SH-SY5Y (cell line): ENCODE data around the gene SAP30BP.

ENCODE experiments used
- GATA2 ChIP-seq: IDR thresholded peaks from 2 replicates; pipeline ENCODE4 v1.6.1; 2011; ENCODE audit warnings: mild to moderate bottlenecking, low read depth, low read length
- GATA3 ChIP-seq: IDR thresholded peaks from 2 replicates; pipeline ENCODE4 v1.6.1; 2011; ENCODE audit warnings: low read depth, mild to moderate bottlenecking, low read length, moderate library complexity

DNA sequence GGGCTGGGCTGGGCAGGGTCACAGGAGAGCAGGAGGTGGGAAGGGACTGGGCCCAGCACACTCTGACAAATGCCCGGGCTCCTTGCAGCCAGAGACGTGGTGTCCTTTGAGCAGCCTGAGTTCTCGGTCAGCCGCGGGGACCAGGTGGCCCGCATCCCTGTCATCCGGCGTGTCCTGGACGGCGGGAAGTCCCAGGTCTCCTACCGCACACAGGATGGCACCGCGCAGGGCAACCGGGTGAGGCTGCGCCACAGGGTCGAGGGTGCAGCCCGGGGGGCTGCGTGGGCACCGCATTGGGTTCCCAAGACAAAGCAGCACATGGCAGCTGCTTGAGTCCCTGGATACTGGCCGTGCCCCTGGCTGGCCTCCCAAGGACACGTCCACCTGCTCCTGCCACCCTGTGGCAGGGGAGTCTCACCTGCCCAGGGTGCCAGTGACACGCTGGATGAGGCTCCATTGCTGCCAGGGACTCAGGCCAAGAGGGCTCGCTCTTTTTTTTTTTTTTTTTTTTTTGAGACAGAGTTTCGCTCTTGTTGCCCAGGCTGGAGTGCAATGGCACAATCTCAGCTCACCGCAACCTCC, 76.6 kb downstream of the SAP30BP start:
- TF ChIP-seq GATA3 = no peak
- no peak for TF ChIP-seq GATA2
